GF-D8 (cell line): ENCODE measurements around the gene VEGFD.

Experiments used
- DNase-seq: peaks from one replicate; lab custom pipeline; 2025; lab: John Stamatoyannopoulos, UW

Gene VEGFD

DNA sequence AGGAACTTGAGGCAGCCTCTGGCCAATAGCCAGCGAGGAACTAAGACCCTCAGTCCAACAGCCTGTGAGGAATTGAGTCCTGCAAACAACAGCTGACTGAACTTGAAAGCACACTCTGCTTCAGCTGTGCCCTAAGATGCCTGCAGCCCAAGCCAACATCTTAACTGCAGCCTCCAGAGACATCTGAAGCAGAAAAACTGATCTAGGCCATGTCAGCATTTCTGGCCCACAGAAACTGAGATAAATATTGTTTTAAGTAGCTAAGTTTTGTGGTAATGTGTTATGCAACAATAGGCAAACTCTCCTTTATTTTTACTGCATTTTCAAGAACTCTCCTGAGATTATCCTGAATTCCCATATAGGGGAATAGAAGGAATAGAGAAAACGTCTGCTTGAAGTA, 24.5 kb downstream of the VEGFD start:
- DNase-seq = no peak

DNA sequence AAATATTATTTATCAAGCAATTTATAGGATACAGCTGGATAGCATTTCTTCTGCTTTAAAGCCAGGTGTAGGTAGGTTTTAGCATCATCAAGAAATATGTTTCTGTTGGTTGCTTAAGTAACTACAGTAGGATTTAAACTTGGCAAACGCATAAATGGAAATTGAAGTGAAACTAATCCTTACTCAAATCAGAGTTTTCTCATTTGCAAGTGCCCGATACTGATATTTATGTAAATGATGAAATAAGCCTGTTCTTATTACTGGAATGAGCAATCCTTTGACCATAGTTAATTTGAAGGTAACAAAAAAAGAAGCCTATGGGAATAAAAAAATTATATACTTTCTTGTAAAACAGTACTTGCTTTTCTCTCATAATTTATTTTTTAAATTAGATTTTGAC, 25.7 kb downstream of the VEGFD start:
- no peak for DNase-seq

DNA sequence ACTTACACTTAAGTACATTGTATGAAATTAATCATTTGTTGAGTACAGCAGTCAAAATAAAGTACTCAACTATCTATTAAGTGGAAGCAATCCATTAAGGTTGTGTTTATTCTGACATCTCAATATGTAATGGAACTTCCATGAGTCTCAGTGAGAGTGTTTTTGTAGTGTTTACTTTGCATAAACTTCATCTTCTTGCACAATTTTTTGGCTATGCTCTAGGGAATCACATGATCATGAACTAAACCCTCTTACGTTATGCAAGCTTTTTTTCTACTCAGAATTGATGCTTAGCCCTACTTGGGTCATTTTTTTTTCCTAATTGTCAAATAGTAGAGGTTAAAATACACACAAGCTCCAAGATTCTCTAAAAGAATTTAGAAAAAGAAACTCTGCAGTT, 27.8 kb downstream of the VEGFD start:
- DNase-seq = no peak

DNA sequence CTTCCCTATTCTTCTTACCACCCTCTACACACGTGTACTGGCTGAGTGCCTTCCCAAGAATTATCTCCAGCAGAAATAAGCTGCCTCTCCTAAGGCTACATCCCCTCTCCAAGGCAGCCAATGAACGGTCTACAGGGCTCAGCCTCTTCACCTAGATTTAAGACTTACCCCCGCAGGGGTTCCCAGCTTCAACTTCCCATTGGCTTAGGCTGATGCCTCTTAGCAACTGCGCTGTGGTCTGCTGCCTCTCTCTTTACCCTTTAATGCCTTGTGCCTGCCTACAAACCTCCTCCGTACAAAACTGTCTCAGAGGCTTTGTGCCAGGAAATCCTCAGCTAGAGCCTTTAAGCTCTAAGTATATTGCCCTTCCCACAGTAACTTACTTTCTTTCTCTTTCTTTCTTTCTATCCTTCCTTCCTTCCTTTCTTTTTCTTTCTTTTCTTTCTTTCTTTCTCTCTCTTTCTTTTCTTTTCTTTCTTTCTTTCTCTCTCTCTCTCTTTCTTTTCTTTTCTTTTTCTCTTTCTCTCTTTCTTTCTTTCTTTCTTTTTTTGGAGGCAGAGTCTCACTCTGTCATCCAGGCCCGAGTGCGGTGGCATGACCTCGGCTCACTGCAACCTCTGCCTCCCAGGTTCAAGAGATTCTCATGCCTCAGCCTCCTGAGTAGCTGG, 33.8 kb downstream of the VEGFD start:
- no peak for DNase-seq

DNA sequence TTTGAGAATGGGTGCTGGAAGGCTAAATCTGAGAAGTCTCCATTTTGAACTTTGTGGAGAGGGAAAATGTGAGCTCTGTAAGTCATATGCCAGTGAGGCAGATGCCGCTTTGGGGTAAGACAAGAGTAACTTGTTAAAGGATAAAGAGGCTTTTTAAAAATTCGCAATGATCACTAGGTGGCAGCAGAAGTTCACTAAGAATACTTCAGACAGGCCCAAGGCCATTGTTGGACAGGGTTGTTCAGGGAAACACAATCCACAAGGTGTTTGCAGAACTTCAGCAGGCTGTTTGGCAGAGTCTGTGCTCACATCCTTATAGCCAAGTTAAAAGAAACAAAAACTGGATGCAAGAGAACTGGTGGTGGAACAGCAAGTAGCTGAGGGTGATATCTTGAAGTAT, 35.2 kb downstream of the VEGFD start:
- peak; percentile 4 for DNase-seq

DNA sequence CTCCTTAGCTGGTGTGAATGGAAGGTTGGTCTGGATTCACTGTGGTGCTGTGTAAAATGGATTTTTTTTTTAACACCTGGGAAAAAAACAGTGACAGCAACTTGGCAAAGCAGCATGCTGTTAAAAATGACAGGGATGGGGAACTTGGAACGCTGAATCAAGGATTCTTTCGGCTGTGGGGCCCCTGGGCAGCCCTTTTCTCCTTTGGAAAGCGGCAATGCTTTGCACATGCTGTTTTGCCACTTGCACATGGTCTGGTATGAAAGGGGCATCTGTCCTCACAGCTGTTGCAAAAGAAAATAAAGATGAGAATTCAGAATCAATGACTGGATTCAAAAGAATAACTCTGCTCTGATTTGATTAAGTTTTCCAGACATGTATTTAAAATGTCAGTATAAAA, 38.2 kb downstream of the VEGFD start:
- DNase-seq = no peak

DNA sequence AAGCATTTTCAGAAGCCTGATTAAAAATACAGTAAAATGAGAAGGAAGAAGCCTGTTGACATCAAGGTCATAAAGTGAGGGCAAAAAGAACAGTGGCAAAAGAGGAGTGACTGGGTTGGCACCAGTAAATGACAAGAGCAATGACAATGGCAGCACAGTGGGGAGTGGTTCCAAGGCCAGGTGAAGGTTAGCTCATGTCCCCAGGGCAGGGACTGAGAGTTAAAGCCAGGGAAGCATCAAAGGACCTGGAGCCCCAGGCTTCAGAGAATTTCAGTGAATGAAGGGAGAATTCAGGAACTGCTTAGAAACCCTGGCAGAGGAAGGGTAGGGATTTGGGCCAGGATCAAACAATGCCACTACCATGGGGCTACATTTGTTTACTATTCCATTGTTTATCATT, 40.1 kb downstream of the VEGFD start:
- no peak for DNase-seq

DNA sequence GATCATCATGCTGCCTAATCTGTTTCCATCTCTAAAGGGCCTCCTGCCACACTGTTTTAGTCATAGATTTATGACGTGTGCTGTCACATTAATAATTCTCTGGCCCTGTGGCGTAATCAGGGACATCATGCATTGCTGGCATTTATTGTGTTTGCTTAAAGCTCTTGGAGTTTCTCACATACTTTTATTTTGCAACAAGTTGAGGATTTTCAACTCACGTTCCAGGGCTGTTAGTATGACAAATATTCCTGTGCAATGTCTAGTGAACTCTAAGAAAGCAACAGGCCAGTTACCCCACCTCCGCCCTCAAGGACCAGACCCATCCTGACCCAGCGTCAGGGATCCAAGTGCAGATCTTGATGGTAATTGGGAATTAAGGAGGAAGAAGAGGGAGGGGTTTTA, 41.1 kb downstream of the VEGFD start:
- DNase-seq = no peak

DNA sequence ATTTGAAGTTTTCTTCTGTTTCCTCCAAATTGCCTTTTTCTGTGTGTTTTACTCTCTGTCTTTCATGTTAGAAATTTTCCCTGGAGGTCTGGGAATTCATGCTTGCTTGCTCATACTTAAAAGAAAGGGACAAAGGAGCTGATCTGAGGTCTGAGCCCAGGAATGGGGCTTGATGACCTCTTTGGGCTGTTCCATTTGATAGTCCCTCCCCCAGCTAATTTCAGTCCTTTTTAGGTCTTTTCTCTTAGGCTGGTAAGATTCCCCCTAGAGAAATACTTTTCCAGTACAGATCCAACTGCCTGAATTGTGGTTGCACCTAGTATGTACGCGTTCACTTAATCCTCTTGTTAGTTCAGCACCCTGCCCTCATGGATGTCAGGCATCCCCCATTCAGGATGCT, 43.3 kb downstream of the VEGFD start:
- DNase-seq = no peak

DNA sequence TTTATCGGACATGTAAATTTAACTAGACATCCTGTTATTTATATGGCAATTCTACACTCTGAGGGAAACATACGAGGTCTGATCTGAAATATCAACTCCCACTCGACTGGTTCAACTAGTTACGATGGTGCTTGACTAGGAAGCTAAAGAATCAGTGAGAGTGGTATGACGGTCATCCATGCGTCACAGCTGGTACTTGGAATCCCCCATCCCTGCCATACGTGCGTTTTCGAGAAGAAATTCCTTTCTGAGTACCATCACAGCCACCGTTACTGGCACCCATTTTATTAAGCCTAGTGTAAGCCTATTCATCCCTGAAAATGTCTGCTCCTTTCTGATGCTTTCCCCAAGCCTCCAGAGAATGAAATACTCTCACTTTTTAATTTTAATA, 48.2 kb downstream of the VEGFD start:
- no peak for DNase-seq

DNA sequence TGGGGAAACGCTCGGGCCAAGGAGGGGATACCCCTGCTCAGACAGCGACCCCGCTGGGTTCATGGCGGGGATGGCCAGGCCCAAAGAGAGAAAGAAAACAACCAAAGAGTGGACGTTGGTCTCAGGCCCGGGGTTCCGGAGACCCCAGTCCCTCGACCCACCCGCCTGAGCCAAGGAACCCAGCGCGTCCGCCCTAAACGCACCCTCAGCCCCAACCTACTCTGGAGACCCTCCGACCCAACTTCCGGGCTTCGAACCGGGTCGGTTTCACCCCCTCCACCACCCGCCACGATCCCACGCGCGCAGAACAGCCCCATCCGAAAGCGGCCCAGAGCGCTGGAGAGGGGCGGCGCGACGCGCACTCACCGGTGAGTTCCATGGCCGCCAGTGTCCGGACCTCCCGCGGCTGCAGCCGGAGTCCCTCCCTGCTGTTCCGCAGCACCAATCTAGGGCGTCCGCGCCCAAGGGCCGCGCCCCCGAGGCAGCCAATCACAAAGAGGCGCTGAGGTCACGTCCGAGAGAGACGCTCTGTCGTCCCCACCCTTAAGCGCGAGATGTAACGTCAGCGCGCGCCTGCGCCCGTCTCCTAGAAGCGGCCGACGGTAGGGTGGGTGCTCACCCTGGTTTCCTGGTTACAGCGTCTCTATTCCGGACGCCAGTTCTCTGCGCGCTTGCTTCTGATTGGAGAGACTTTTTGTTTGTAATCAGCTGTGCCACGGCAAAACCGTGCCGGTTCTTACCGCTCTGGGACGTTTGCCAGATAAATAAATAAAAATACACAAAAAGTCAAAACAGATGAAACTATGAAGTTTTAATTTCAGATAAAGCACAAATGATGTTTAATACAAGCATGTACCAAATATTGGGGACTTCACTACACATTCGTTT, 48.8 kb downstream of the VEGFD start, which contains the start of gene PIGA:
Gene PIGA (minus strand): TSS at position 389 of the 888 bp plus-strand sequence. CDS start 3,593 bp downstream, outside the sequence.
- peak; percentile 81 for DNase-seq

DNA sequence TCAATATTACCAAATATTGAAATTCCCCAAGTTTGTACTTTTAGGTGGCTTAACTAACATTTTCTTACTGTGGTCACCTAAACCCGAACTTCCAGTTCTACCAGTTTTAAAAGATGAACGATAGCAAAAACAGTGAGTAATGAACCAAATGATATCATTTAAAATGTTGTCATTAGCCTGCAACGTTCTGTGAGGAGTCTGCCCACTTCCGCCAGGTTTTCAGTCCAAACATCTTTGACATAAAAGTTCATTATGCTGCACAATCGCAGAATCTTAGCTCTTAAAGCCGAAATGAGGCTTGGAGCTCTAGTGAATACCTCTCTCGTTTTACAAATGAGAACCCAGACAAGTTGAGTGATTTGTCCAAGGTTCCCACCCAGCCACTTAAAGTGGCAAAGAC, 49.7 kb downstream of the VEGFD start:
- DNase-seq = no peak

DNA sequence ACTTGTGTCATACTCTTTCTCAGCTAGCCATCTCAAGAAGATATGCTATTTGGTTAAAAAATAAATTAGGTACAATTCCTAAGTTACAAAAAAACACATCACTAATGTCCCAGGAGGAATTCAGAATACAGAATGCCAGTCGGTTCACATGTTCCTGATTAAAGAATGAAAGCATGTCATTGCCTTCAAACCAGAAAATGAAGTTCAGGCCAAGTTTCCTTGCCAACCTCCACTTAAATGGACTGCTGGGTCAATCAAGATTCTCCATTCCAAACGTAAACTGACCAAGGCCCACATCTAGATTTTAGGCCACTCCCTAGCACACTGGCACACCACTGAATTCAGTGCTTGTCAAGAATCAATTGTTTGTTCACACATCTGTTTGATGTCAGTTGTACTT, 55.4 kb downstream of the VEGFD start:
- no peak for DNase-seq

DNA sequence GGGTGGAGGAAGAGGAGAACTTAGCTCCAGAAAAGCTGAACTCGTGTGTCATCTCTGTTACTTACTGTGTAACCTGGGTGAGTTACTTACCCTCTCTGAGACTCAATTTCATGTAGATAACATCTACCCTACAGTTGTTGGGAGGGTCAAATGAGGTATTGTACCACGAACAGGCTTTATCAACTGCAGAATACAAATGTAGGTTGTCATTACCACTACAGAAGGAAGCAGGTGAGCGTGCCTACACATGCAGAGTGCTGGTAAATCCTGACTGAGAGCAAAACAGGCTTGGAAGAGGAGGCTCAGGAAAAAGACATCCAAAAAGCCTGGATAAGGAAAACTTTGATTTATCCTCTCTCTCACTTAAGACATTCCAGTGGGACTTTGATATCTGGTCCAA, 56.1 kb downstream of the VEGFD start:
- no peak for DNase-seq

DNA sequence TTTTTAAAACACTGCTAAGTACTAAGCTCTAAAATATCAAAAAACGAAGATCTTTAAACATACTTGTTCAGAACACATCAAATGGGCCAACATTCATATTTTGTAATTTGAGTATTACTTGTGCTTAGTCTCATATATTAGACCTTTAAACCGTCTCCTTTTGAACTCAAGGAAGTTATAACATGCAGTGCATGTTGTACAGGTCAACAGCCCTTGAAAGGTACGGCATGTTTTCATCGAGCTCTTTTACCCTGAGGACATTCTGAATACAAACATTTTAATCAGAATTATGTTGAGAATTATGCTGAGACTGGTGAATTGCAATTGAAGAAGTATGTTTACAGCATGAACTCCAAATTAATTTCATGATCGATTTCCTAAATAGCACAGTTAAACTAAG, 61.7 kb downstream of the VEGFD start:
- no peak for DNase-seq

DNA sequence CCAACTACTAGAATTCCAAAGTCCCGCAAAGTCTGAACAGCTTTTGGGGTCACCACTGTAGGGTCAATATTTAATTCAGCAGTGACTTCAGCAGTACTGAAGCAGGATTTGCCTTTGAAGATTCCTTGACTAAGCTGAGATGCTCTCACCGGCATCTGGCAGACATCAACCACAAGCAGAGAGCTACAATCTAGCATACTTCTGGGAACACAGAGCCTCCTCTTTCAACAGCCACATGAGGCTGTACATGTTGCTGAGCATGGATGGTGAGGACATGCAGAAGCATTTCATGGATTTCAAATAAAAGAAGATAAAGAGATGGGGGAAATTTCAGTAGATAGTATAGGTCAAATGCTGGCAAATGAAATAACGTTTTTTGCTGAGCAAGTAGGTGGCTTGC, 62.1 kb downstream of the VEGFD start:
- no peak for DNase-seq

DNA sequence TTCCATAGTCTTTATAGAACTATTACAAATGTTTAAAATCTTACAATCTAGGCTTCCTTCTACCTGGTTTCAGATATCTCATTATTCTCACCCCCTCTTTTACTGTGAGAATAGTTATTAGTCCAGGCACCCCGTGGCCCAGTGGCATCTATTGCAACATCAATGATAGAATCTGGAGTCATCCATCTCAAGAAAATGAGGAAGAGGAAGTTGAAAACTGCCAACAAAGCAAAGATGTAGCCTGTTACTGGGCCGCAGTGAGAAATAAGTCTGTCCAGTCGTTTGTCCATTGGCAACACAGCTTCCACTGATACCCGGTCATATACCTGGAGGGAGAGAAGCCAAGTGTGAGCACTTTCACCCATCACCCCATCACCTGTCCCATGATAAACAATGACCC, 62.8 kb downstream of the VEGFD start:
- DNase-seq = peak; percentile 2

DNA sequence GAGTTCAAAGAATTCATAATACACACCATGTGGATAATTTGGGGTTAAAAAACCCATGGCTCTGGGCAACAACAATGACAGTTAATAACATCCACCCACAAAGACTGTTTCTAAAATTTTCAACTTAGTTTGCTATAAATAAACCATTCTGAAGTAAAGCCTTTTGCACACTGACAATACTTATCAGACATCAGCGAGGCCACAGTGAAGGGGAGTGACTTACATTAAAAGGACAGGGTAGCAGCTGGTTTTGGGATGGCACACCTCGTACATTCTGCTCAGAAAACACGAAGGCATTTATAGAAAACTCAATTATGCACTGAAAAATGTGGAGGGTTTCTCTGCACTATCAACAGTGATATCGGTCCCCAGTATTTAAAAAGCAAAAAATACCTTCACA, 63.9 kb downstream of the VEGFD start:
- DNase-seq = no peak

DNA sequence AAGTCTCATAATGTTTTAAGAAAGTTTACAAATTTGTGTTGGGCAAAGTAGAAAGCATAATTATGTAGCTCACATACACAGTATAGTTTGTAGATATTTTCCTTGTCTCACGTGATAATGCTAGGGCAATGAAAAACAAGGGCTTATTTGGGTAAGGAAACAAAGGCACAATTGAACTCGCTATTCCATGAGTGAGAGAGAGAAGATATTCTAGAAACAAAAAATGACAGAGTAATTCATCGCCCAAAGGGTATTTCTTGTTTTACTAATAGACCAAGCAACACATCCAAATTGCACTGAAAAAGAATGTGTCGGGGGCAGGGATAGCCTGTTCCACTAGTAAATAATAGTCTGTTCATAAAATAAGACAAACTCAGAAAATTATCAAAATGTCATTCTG, 65.1 kb downstream of the VEGFD start:
- no peak for DNase-seq

DNA sequence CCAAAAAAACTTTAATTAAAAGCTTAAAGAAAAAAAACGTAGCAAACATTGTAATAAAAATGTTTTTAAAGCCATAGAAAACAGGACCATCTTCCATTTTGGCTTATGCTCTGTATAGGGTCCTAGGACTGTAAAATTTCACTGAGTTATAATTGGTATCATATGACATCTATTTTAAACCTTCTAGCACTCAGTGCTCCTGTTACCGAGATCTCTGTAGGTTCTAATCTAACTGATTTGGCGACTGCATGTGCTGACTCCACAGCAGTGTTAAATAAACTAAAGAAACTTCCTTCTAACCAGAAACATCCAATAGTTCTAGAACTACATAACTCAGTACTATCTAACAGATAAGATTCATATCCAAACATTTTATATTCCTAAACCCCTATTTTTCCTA, 68.7 kb downstream of the VEGFD start, which contains the start of gene ASB11:
Gene ASB11 (minus strand): TSS at position 132 of the 400 bp plus-strand sequence. CDS start 35 bp downstream, at position 97.
- no peak for DNase-seq

DNA sequence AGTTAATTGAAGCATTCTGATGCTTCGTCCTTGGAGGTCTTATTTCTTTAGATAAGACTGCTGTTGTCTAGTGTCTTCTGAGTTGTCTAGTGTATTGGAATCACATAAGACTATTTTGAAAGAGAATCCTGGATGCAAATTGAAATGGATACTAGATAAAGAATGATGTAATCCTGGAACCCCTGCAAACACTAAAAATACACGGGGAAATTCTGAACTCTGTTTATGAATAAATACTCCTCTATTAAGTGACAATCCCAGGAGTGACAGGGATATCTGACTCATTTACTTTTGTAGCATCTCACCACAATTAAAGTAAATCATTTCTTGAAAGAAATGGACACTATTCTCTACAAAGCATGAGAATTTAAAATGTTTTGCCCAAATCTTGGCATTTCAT, 69.7 kb downstream of the VEGFD start:
- DNase-seq = no peak

DNA sequence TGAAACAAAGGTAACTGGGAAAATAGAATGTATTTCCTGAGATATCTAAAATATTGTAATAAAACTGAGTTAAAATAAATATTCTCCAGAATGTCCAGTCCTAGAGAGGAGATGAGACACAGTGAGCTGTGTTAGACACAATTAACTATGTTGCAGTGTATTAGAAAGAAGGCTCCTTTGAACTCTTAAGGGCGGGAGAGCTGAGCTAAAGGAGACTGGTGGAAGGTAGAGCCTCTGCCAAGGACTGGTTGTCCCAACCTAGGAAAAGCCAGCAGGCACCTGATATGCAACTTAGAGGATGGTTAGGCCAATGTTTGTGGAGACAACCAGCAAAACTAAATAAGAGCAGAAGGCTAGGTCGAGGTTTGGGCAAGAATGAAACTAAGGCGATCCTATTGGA, 73.1 kb downstream of the VEGFD start:
- DNase-seq = no peak

DNA sequence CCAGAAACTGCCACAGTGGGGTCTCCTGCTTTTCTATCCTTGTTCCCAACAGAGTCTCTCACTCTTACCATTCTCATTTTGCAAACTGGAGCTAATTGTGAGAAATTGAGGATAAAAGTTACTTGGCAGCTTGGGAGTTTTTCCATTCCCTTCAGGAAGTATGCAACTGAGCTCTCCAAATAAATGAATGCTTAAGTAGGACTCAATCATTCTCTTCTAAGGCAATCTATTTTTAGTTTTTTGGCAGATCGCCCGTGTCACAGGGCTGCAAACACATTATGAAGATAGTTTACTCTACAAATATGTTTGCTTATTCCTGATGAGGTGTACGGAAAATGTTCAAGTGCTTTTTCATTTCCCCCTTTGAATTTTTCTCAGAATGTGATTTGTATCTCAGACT, 74.1 kb downstream of the VEGFD start:
- no peak for DNase-seq
